HEK293 (cell line): ENCODE results near the gene IMPDH1.
A peak's percentile ranks its signal among the peaks of the same experiment; 100 is the strongest.

Source experiments
- HOXA7 ChIP-seq: sonication (generic); formaldehyde crosslinking; IDR thresholded peaks from 2 replicates; pipeline ENCODE4 v1.8.1; 2022; ENCODE audit warnings: missing genetic modification reagents, borderline replicate concordance
- OVOL3 ChIP-seq: fragments of 450-650 bp; formaldehyde crosslinking; IDR thresholded peaks from 2 replicates; pipeline ENCODE4 v1.5.1; 2016; ENCODE audit warnings: missing biosample characterization, missing genetic modification characterization
- REPIN1 ChIP-seq: fragments of 450-650 bp; formaldehyde crosslinking; IDR thresholded peaks from 2 replicates; pipeline ENCODE4 v1.5.1; 2017; ENCODE audit warnings: missing biosample characterization, missing genetic modification characterization, low read depth
- YY2 ChIP-seq: fragments of 450-650 bp; formaldehyde crosslinking; IDR thresholded peaks from 2 replicates; pipeline ENCODE4 v1.5.1; 2016; ENCODE audit warnings: missing biosample characterization, missing genetic modification characterization
- ZBTB17 ChIP-seq: fragments of 450-650 bp; formaldehyde crosslinking; IDR thresholded peaks from 2 replicates; pipeline ENCODE4 v1.5.1; 2016; ENCODE audit warnings: missing biosample characterization, missing genetic modification characterization
- ZEB2 ChIP-seq: fragments of 450-650 bp; formaldehyde crosslinking; IDR thresholded peaks from 2 replicates; pipeline ENCODE4 v1.5.1; 2016; ENCODE audit warnings: missing biosample characterization, missing genetic modification characterization
- ZIC2 ChIP-seq: fragments of 450-650 bp; formaldehyde crosslinking; IDR thresholded peaks from 2 replicates; pipeline ENCODE4 v1.5.1; 2016; ENCODE audit warnings: missing biosample characterization, missing genetic modification characterization
- ZNF16 ChIP-seq: fragments of 450-650 bp; formaldehyde crosslinking; IDR thresholded peaks from 2 replicates; pipeline ENCODE4 v1.5.1; 2016; ENCODE audit warnings: low read depth, missing biosample characterization, missing genetic modification characterization
- ZNF202 ChIP-seq: fragments of 450-650 bp; formaldehyde crosslinking; IDR thresholded peaks from 2 replicates; pipeline ENCODE4 v1.5.1; 2016; ENCODE audit warnings: missing biosample characterization, missing genetic modification characterization, borderline replicate concordance
- ZNF223 ChIP-seq: fragments of 450-650 bp; formaldehyde crosslinking; IDR thresholded peaks from 2 replicates; pipeline ENCODE4 v1.5.1; 2016; ENCODE audit warnings: missing biosample characterization, missing genetic modification characterization
- ZNF560 ChIP-seq: fragments of 450-650 bp; formaldehyde crosslinking; IDR thresholded peaks from 2 replicates; pipeline ENCODE4 v1.5.1; 2017; ENCODE audit warnings: missing biosample characterization, missing genetic modification characterization, borderline replicate concordance
- ZNF658 ChIP-seq: fragments of 450-650 bp; formaldehyde crosslinking; IDR thresholded peaks from 2 replicates; pipeline ENCODE4; 2016; ENCODE audit warnings: missing biosample characterization, missing genetic modification characterization
- ZNF660 ChIP-seq: fragments of 450-650 bp; IDR thresholded peaks from 2 replicates; pipeline ENCODE4 v1.5.1; 2018; ENCODE audit warnings: missing biosample characterization, mild to moderate bottlenecking, missing genetic modification characterization
- ZNF677 ChIP-seq: fragments of 450-650 bp; IDR thresholded peaks from 2 replicates; pipeline ENCODE4 v1.5.0; 2018; ENCODE audit warnings: missing biosample characterization, mild to moderate bottlenecking, missing genetic modification characterization, moderate library complexity
- ZXDB ChIP-seq: fragments of 450-650 bp; formaldehyde crosslinking; IDR thresholded peaks from 2 replicates; pipeline ENCODE4 v1.5.1; 2016; ENCODE audit warnings: missing biosample characterization, missing genetic modification characterization
- TF ChIP-seq, protein P1 (sequence below): fragments of 450-650 bp; formaldehyde crosslinking; IDR thresholded peaks from 2 replicates; pipeline ENCODE4 v1.5.1; 2016; ENCODE audit warnings: missing biosample characterization, missing genetic modification characterization
- TF ChIP-seq, protein P2 (sequence below): fragments of 450-650 bp; IDR thresholded peaks from 2 replicates; pipeline ENCODE4 v1.5.1; 2018; ENCODE audit warnings: missing biosample characterization, mild to moderate bottlenecking, missing genetic modification characterization
- TF ChIP-seq, protein P3 (sequence below): fragments of 450-650 bp; formaldehyde crosslinking; IDR thresholded peaks from 2 replicates; pipeline ENCODE4 v1.5.1; 2016; ENCODE audit warnings: missing biosample characterization, missing genetic modification characterization, low read depth
- TF ChIP-seq, protein P4 (sequence below): fragments of 450-650 bp; formaldehyde crosslinking; IDR thresholded peaks from 2 replicates; pipeline ENCODE4 v1.5.1; 2016; ENCODE audit warnings: missing biosample characterization, missing genetic modification characterization
- TF ChIP-seq, protein P5 (sequence below): fragments of 450-650 bp; formaldehyde crosslinking; IDR thresholded peaks from 2 replicates; pipeline ENCODE4 v1.5.1; 2016; ENCODE audit warnings: missing biosample characterization, missing genetic modification characterization
- TF ChIP-seq, protein P6 (sequence below): fragments of 450-650 bp; formaldehyde crosslinking; IDR thresholded peaks from 2 replicates; pipeline ENCODE4 v1.5.1; 2016; ENCODE audit warnings: missing biosample characterization, missing genetic modification characterization
- TF ChIP-seq, protein P7 (sequence below): fragments of 450-650 bp; formaldehyde crosslinking; IDR thresholded peaks from 2 replicates; pipeline ENCODE4 v1.5.1; 2016; ENCODE audit warnings: missing biosample characterization, missing genetic modification characterization

IMPDH1 gene

DNA sequence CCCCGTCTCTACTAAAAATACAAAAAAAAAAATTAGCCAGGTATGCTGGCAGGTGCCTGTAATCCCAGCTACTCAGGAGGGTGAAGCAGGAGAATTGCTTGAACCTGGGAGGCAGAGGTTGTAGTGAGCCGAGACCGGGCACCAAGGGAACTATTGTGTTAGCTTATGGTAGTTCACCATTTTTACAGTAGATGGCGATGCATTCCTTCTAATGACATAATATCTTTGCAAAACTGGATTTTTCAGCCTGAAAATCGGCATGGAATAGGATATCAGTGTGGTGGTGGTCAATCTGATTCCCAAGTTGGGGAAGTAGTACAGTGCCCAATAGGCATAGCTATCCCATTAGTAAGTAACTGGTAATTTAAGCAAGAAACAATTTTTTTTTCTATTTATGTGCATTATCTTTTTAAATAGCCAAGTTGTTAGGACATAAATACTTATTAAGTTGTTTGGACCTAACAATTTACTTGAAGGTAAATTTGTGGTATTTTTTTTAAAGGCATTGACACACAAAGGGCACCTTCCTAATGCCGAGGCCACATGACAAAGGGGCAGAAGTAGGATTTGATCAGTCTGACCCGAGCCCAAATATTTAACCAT is 17.6 kb upstream of the IMPDH1 start (continued):
- TF ChIP-seq, protein P1, sequence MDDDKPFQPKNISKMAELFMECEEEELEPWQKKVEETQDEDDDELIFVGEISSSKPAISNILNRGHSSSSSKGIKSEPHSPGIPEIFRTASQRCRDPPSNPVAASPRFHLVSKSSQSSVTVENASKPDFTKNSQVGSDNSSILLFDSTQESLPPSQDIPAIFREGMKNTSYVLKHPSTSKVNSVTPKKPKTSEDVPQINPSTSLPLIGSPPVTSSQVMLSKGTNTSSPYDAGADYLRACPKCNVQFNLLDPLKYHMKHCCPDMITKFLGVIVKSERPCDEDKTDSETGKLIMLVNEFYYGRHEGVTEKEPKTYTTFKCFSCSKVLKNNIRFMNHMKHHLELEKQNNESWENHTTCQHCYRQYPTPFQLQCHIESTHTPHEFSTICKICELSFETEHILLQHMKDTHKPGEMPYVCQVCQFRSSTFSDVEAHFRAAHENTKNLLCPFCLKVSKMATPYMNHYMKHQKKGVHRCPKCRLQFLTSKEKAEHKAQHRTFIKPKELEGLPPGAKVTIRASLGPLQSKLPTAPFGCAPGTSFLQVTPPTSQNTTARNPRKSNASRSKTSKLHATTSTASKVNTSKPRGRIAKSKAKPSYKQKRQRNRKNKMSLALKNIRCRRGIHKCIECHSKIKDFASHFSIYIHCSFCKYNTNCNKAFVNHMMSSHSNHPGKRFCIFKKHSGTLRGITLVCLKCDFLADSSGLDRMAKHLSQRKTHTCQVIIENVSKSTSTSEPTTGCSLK (tag by site-specific recombination), result no peak
- TF ChIP-seq ZNF223 (no peak), ZNF202 (tag by site-specific recombination) (no peak), OVOL3 (tag by site-specific recombination) (no peak), REPIN1 (tag by site-specific recombination) (no peak), ZBTB17 (tag by site-specific recombination) (peak; percentile 67), YY2 (tag by site-specific recombination) (no peak), HOXA7 (no peak), ZNF658 (tag by site-specific recombination) (no peak), ZIC2 (no peak), ZXDB (tag by site-specific recombination) (no peak), ZNF677 (tag by site-specific recombination) (no peak), ZNF560 (no peak), ZNF16 (tag by site-specific recombination) (no peak), ZNF660 (tag by site-specific recombination) (peak; percentile 72; the same call in 1 of the 2 replicates), ZEB2 (tag by site-specific recombination) (no peak)
- TF ChIP-seq, protein P2, sequence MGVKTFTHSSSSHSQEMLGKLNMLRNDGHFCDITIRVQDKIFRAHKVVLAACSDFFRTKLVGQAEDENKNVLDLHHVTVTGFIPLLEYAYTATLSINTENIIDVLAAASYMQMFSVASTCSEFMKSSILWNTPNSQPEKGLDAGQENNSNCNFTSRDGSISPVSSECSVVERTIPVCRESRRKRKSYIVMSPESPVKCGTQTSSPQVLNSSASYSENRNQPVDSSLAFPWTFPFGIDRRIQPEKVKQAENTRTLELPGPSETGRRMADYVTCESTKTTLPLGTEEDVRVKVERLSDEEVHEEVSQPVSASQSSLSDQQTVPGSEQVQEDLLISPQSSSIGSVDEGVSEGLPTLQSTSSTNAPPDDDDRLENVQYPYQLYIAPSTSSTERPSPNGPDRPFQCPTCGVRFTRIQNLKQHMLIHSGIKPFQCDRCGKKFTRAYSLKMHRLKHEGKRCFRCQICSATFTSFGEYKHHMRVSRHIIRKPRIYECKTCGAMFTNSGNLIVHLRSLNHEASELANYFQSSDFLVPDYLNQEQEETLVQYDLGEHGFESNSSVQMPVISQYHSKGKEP (tag by site-specific recombination), result no peak
- TF ChIP-seq, protein P3, sequence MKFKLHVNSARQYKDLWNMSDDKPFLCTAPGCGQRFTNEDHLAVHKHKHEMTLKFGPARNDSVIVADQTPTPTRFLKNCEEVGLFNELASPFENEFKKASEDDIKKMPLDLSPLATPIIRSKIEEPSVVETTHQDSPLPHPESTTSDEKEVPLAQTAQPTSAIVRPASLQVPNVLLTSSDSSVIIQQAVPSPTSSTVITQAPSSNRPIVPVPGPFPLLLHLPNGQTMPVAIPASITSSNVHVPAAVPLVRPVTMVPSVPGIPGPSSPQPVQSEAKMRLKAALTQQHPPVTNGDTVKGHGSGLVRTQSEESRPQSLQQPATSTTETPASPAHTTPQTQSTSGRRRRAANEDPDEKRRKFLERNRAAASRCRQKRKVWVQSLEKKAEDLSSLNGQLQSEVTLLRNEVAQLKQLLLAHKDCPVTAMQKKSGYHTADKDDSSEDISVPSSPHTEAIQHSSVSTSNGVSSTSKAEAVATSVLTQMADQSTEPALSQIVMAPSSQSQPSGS, result 0 out of 2 replicates have a peak, but pooled peaks have one; percentile 18
- TF ChIP-seq, protein P4, sequence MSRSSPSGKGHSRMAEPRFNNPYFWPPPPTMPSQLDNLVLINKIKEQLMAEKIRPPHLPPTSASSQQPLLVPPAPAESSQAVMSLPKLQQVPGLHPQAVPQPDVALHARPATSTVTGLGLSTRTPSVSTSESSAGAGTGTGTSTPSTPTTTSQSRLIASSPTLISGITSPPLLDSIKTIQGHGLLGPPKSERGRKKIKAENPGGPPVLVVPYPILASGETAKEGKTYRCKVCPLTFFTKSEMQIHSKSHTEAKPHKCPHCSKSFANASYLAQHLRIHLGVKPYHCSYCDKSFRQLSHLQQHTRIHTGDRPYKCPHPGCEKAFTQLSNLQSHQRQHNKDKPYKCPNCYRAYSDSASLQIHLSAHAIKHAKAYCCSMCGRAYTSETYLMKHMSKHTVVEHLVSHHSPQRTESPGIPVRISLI (tag by site-specific recombination), result no peak
- TF ChIP-seq, protein P5, sequence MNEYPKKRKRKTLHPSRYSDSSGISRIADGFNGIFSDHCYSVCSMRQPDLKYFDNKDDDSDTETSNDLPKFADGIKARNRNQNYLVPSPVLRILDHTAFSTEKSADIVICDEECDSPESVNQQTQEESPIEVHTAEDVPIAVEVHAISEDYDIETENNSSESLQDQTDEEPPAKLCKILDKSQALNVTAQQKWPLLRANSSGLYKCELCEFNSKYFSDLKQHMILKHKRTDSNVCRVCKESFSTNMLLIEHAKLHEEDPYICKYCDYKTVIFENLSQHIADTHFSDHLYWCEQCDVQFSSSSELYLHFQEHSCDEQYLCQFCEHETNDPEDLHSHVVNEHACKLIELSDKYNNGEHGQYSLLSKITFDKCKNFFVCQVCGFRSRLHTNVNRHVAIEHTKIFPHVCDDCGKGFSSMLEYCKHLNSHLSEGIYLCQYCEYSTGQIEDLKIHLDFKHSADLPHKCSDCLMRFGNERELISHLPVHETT (tag by site-specific recombination), result no peak
- TF ChIP-seq, protein P6, sequence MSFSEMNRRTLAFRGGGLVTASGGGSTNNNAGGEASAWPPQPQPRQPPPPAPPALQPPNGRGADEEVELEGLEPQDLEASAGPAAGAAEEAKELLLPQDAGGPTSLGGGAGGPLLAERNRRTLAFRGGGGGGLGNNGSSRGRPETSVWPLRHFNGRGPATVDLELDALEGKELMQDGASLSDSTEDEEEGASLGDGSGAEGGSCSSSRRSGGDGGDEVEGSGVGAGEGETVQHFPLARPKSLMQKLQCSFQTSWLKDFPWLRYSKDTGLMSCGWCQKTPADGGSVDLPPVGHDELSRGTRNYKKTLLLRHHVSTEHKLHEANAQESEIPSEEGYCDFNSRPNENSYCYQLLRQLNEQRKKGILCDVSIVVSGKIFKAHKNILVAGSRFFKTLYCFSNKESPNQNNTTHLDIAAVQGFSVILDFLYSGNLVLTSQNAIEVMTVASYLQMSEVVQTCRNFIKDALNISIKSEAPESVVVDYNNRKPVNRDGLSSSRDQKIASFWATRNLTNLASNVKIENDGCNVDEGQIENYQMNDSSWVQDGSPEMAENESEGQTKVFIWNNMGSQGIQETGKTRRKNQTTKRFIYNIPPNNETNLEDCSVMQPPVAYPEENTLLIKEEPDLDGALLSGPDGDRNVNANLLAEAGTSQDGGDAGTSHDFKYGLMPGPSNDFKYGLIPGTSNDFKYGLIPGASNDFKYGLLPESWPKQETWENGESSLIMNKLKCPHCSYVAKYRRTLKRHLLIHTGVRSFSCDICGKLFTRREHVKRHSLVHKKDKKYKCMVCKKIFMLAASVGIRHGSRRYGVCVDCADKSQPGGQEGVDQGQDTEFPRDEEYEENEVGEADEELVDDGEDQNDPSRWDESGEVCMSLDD (tag by site-specific recombination), result no peak
- TF ChIP-seq, protein P7, sequence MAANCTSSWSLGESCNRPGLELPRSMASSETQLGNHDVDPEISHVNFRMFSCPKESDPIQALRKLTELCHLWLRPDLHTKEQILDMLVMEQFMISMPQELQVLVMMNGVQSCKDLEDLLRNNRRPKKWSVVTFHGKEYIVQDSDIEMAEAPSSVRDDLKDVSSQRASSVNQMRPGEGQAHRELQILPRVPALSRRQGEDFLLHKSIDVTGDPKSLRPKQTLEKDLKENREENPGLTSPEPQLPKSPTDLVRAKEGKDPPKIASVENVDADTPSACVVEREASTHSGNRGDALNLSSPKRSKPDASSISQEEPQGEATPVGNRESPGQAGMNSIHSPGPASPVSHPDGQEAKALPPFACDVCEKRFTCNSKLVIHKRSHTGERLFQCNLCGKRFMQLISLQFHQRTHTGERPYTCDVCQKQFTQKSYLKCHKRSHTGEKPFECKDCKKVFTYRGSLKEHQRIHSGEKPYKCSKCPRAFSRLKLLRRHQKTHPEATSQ (tag by site-specific recombination), result no peak
